Keratinocyte (primary cell): ENCODE measurements around the gene NGRN. TPM values are rescaled to one million over a fixed set of nuclear protein-coding genes. Genes with fewer than 3 reads are reported as not detected.
A peak's percentile ranks its signal among the peaks of the same experiment; 100 is the strongest.

ENCODE experiments used
- DNase-seq: peaks from one replicate; pipeline ENCODE4 v3.0.0-alpha.2; 2011; ENCODE audit warnings: low read depth, missing footprints, low spot score
- FAIRE-seq: peaks from 2 replicates; lab custom pipeline; 2011; peaks lifted over from hg19 to GRCh38; lab: Jason Lieb, UNC
- H2AFZ ChIP-seq: 2 replicates; pipeline ENCODE4 v1.6.0; 2012; ENCODE audit warnings: low read length, control low read depth, inconsistent platforms; ENCODE audit not compliant: control insufficient read depth
- H3K27ac ChIP-seq: 2 replicates; pipeline ENCODE4 v1.5.1; 2011; ENCODE audit warnings: low read length; ENCODE audit not compliant: control insufficient read depth, insufficient read depth
- H3K27me3 ChIP-seq: 3 replicates; pipeline ENCODE4 v1.6.0; 2011; ENCODE audit warnings: low read length; ENCODE audit not compliant: control insufficient read depth, insufficient read depth; ENCODE audit errors: extremely low read depth
- H3K36me3 ChIP-seq, 2 experiments: 2 replicates in 1 of 2; 3 replicates in 1 of 2; pipeline ENCODE4 v1.5.1; 2011; ENCODE audit warnings: low read length in 2 of 2, mild to moderate bottlenecking in 1 of 2; ENCODE audit not compliant: control insufficient read depth in 2 of 2, insufficient read depth in 2 of 2; ENCODE audit errors: extremely low read depth in 1 of 2
- H3K4me1 ChIP-seq: 3 replicates; pipeline ENCODE4 v1.5.1; 2011; ENCODE audit warnings: low read length; ENCODE audit not compliant: control insufficient read depth, insufficient read depth; ENCODE audit errors: extremely low read depth
- H3K4me2 ChIP-seq: 3 replicates; pipeline ENCODE4 v1.6.0; 2011; ENCODE audit warnings: low read depth, low read length; ENCODE audit not compliant: control insufficient read depth, insufficient read depth; ENCODE audit errors: extremely low read depth
- H3K4me3 ChIP-seq, 3 experiments: fragments of 200-600 bp in 1 of 3; sonication (generic) in 1 of 3; 2 replicates in 2 of 3; 3 replicates in 1 of 3; pipeline ENCODE4 v1.5.1; 2011 to 2016; ENCODE audit warnings: low read length in 3 of 3, mild to moderate bottlenecking in 3 of 3, control low read depth in 2 of 3, inconsistent platforms in 1 of 3, low read depth in 1 of 3, mixed read lengths in 1 of 3, mixed run types in 1 of 3, moderate library complexity in 1 of 3; ENCODE audit not compliant: control insufficient read depth in 2 of 3, insufficient read depth in 2 of 3; ENCODE audit errors: extremely low read depth in 1 of 3
- H3K79me2 ChIP-seq: 2 replicates; pipeline ENCODE4 v1.6.0; 2012; ENCODE audit warnings: low read length; ENCODE audit not compliant: control insufficient read depth, insufficient read depth
- H3K9ac ChIP-seq: 3 replicates; pipeline ENCODE4 v1.6.0; 2011; ENCODE audit warnings: low read length; ENCODE audit not compliant: control insufficient read depth, insufficient read depth; ENCODE audit errors: extremely low read depth
- H3K9me1 ChIP-seq: 3 replicates; pipeline ENCODE4 v1.6.0; 2011; ENCODE audit warnings: low read length; ENCODE audit not compliant: control insufficient read depth, insufficient read depth; ENCODE audit errors: extremely low read depth
- H3K9me3 ChIP-seq: 2 replicates; pipeline ENCODE4 v1.5.1; 2012; ENCODE audit warnings: low read depth, low read length; ENCODE audit not compliant: control insufficient read depth
- H4K20me1 ChIP-seq: 3 replicates; pipeline ENCODE4 v1.6.0; 2011; ENCODE audit warnings: low read length; ENCODE audit not compliant: control insufficient read depth, insufficient read depth; ENCODE audit errors: extremely low read depth
- EZH2 ChIP-seq: IDR thresholded peaks from one replicate; pipeline ENCODE4 v1.6.1; 2012; ENCODE audit warnings: inconsistent platforms, mild to moderate bottlenecking, low read length, moderate library complexity
- dilution Hi-C: fragments of 300-500 bp; cut with MboI; formaldehyde crosslinking; loops from one replicate; pipeline ENCODE4 v1.7.0; 2020; ENCODE audit warnings: low sequenced_read_pairs; ENCODE audit not compliant: extremely low pct_ligation_motif_present
- polyA plus RNA-seq, 5 experiments: library from polyadenylated mRNA; depleted of rRNA in 3 of 5; stranded (reverse) in 3 of 5; stranded (forward) in 1 of 5; unstranded in 1 of 5; fragments of >200 nt; gene quantifications; 1 replicate in 1 of 5; 2 replicates in 3 of 5; 3 replicates in 1 of 5; pipeline versions ENCODE4 v1.2.1 to v1.2.3, GENCODE V29; 2011 to 2012; ENCODE audit warnings: missing spikeins in 2 of 5, low read depth in 1 of 5, low replicate concordance in 1 of 5
- TF ChIP-seq, protein P1 (sequence below), 3 experiments: IDR thresholded peaks in 1 of 3; conservative IDR thresholded peaks in 1 of 3; optimal IDR thresholded peaks in 1 of 3; 2 replicates in 2 of 3; 3 replicates in 1 of 3; pipeline versions ENCODE3 to v1.5.1; 2011; ENCODE audit warnings: low read length in 3 of 3, mild to moderate bottlenecking in 3 of 3, moderate library complexity in 2 of 3, control low read depth in 1 of 3, inconsistent platforms in 1 of 3; ENCODE audit not compliant: insufficient read depth in 2 of 3; ENCODE audit errors: extremely low read depth in 1 of 3

The NGRN gene
- polyA plus RNA-seq, 1 donor (not counting 4 experiments of a cell fraction or from before 2014, with no cell fraction given): 54.9 TPM

DNA sequence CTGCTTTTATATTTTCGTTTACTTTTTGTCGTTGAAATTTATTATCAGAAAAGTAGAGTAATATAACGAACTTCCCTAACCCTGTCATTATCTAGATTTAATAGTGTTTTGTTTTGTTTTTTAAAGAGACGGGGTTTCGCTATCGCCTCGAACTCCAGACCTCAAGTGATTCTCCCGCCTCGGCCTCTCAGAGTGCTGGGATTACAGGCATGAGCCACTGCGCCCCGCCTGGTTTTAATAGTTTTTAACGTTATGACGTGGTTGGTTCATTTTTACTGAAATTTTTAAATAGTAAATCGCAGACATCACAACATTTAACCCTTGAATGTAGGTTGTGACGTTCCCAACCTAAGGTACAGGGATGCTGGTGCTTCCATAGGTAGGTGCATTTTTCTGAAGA lies 1.0 kb downstream of the NGRN start:
- peaks cover 3% of the 10 kb centered on the region for H4K20me1 ChIP-seq
- H3K79me2 ChIP-seq: peaks cover 53% of the 10 kb centered on the region
- H3K9ac ChIP-seq: peak overlapping the region; percentile 88
- peaks cover 41% of the 10 kb centered on the region for H3K4me1 ChIP-seq
- TF ChIP-seq EZH2: no peak
- TF ChIP-seq, protein P1, sequence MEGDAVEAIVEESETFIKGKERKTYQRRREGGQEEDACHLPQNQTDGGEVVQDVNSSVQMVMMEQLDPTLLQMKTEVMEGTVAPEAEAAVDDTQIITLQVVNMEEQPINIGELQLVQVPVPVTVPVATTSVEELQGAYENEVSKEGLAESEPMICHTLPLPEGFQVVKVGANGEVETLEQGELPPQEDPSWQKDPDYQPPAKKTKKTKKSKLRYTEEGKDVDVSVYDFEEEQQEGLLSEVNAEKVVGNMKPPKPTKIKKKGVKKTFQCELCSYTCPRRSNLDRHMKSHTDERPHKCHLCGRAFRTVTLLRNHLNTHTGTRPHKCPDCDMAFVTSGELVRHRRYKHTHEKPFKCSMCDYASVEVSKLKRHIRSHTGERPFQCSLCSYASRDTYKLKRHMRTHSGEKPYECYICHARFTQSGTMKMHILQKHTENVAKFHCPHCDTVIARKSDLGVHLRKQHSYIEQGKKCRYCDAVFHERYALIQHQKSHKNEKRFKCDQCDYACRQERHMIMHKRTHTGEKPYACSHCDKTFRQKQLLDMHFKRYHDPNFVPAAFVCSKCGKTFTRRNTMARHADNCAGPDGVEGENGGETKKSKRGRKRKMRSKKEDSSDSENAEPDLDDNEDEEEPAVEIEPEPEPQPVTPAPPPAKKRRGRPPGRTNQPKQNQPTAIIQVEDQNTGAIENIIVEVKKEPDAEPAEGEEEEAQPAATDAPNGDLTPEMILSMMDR (optimal IDR thresholded peaks at IDR 0.05 in 1 of 3, IDR thresholded peaks at IDR 0.05 in 1 of 3, conservative IDR thresholded peaks at IDR 0.05 in 1 of 3; ENCODE audit: extremely low read depth in 1 of 3, insufficient read depth in 2 of 3, low read length in 3 of 3): no peak
- H3K9me1 ChIP-seq: peaks cover 5% of the 10 kb centered on the region
- no peaks in the 10 kb centered on the region for H3K9me3 ChIP-seq
- H2AFZ ChIP-seq: no peak overlapping the region
- peaks cover 7 to 29% of the 10 kb centered on the region in 2 experiments for H3K36me3 ChIP-seq
- H3K27ac ChIP-seq: peak overlapping the region; percentile 88
- peak overlapping the region; percentile 99 for H3K4me2 ChIP-seq
- peak overlapping the region; percentile 69 to 94 (median 77) for H3K4me3 ChIP-seq
- H3K27me3 ChIP-seq: no peaks in the 10 kb centered on the region
- no peak for FAIRE-seq
- no peak for DNase-seq
- dilution Hi-C loops: no loop called here

DNA sequence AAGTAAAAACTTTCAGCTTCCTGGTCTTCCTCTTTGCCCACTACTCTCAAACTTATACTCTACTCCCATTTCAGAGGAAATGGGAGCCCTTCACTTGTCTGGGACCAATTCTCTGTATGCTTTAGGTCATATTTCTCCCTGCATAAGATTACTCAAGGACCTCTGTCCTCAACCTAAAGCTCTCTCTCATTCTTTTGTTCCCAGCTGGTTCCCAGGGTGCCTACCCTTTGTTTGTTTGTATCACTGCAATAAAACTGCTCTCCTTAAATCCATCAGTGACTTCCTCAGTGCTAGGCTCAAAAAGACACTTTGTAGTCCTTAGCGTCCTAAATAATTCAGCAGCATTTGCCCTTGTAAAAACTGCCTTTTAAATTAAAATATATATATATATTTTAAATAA lies 2.9 kb downstream of the NGRN start:
- dilution Hi-C loops: no loop called here
- H3K9ac ChIP-seq: no peak overlapping the region
- H3K27ac ChIP-seq: no peak overlapping the region
- no peak overlapping the region for H2AFZ ChIP-seq
- no peak overlapping the region for H3K4me3 ChIP-seq
- peaks cover 3% of the 10 kb centered on the region for H4K20me1 ChIP-seq
- TF ChIP-seq, protein P1 (optimal IDR thresholded peaks at IDR 0.05 in 1 of 3, IDR thresholded peaks at IDR 0.05 in 1 of 3, conservative IDR thresholded peaks at IDR 0.05 in 1 of 3; ENCODE audit: extremely low read depth in 1 of 3, insufficient read depth in 2 of 3, low read length in 3 of 3): no peak
- TF ChIP-seq EZH2: no peak
- H3K4me2 ChIP-seq: peak overlapping the region; percentile 7
- H3K4me1 ChIP-seq: peaks cover 28% of the 10 kb centered on the region
- no peak for DNase-seq
- no peaks in the 10 kb centered on the region for H3K9me3 ChIP-seq
- peaks cover 13 to 34% of the 10 kb centered on the region in 2 experiments for H3K36me3 ChIP-seq
- H3K9me1 ChIP-seq: peaks cover 5% of the 10 kb centered on the region
- FAIRE-seq: no peak
- peaks cover 60% of the 10 kb centered on the region for H3K79me2 ChIP-seq
- H3K27me3 ChIP-seq: no peaks in the 10 kb centered on the region
